H1 (cell line): ENCODE measurements around the gene RAB36. TPM values are rescaled to one million over a fixed set of nuclear protein-coding genes. Genes with fewer than 3 reads are reported as not detected.

Experiments
- CTCF ChIA-PET: fragments of 300-600 bp; sonication (Branson Sonifier 250); formaldehyde crosslinking; loops from one replicate; lab custom pipeline; 2021; ENCODE audit not compliant: partially characterized antibody; lab: Charles Lee
- POLR2A ChIA-PET: fragments of 300-600 bp; sonication (Branson Sonifier 250); formaldehyde crosslinking; loops from one replicate; lab custom pipeline; 2021; ENCODE audit warnings: inconsistent platforms; ENCODE audit not compliant: partially characterized antibody; lab: Charles Lee
- DNase-seq, 2 experiments: peaks; one replicate each; pipeline versions ENCODE4 v3.0.0 to v3.0.0-alpha.2; 2010 to 2022; ENCODE audit warnings: low spot score in 2 of 2, low read depth in 1 of 2, mixed read lengths in 1 of 2
- FAIRE-seq: peaks from 2 replicates; lab custom pipeline; 2011; peaks lifted over from hg19 to GRCh38; lab: Jason Lieb, UNC
- H2AFZ ChIP-seq: 2 replicates; pipeline ENCODE4 v1.8.1; 2012; ENCODE audit warnings: low read length, inconsistent platforms
- H2AK5ac ChIP-seq: 2 replicates; pipeline ENCODE4 v1.6.1; 2013; ENCODE audit warnings: low read depth, low read length
- H2BK120ac ChIP-seq: replicated peaks from 2 replicates; pipeline ENCODE3; 2013; ENCODE audit warnings: low read depth, low read length, inconsistent platforms
- H2BK12ac ChIP-seq: 2 replicates; pipeline ENCODE4 v1.6.1; 2013; ENCODE audit warnings: low read depth, low read length
- H2BK15ac ChIP-seq: 2 replicates; pipeline ENCODE4 v1.6.1; 2013; ENCODE audit warnings: low read length
- H2BK20ac ChIP-seq: 2 replicates; pipeline ENCODE4 v1.6.1; 2013; ENCODE audit warnings: low read length
- H2BK5ac ChIP-seq: 2 replicates; pipeline ENCODE4 v1.6.1; 2013; ENCODE audit warnings: low read depth, low read length
- H3K14ac ChIP-seq: 2 replicates; pipeline ENCODE4 v1.6.1; 2013; ENCODE audit warnings: inconsistent platforms; ENCODE audit not compliant: insufficient read length
- H3K18ac ChIP-seq: 2 replicates; pipeline ENCODE4 v1.6.1; 2013; ENCODE audit warnings: low read length; ENCODE audit errors: extremely low read depth
- H3K23ac ChIP-seq: 2 replicates; pipeline ENCODE4 v1.6.1; 2013; ENCODE audit warnings: inconsistent platforms; ENCODE audit not compliant: insufficient read length
- H3K23me2 ChIP-seq: 2 replicates; pipeline ENCODE4 v1.6.1; 2013; ENCODE audit warnings: low read depth, low read length
- H3K27ac ChIP-seq: 2 replicates; pipeline ENCODE4 v1.6.1; 2011; ENCODE audit warnings: low read depth, low read length, inconsistent platforms
- H3K27me3 ChIP-seq, 4 experiments: replicated peaks in 1 of 4; 1 replicate in 1 of 4; 2 replicates in 3 of 4; pipeline versions ENCODE4 v1.6.1 to v1.8.1; 2011 to 2013; ENCODE audit warnings: low read length in 3 of 4, mild to moderate bottlenecking in 3 of 4, inconsistent platforms in 2 of 4, mixed read lengths in 2 of 4, moderate library complexity in 1 of 4; ENCODE audit not compliant: control insufficient read depth in 3 of 4, insufficient read depth in 3 of 4; ENCODE audit errors: extremely low read depth in 1 of 4
- H3K36me3 ChIP-seq, 4 experiments: 2 replicates each; pipeline versions ENCODE4 v1.6.1 to v1.8.1; 2011 to 2013; ENCODE audit warnings: mild to moderate bottlenecking in 4 of 4, low read length in 3 of 4, moderate library complexity in 2 of 4, control low read depth in 1 of 4, inconsistent platforms in 1 of 4; ENCODE audit not compliant: insufficient read depth in 4 of 4, control insufficient read depth in 2 of 4
- H3K4ac ChIP-seq: replicated peaks from 2 replicates; pipeline ENCODE3; 2013; ENCODE audit warnings: low read length, low read depth, mixed read lengths, inconsistent platforms; ENCODE audit not compliant: insufficient read length
- H3K4me1 ChIP-seq, 4 experiments: replicated peaks in 1 of 4; 1 replicate in 1 of 4; 2 replicates in 3 of 4; pipeline versions ENCODE4 v1.6.1 to v1.8.1; 2011 to 2013; ENCODE audit warnings: low read length in 3 of 4, inconsistent platforms in 2 of 4, mixed read lengths in 1 of 4; ENCODE audit not compliant: insufficient read depth in 4 of 4, control insufficient read depth in 3 of 4
- H3K4me2 ChIP-seq, 2 experiments: 2 replicates each; pipeline versions ENCODE4 v1.6.1 to v1.8.1; 2011 to 2013; ENCODE audit warnings: low read depth in 2 of 2, low read length in 2 of 2, control low read depth in 1 of 2, inconsistent platforms in 1 of 2, mild to moderate bottlenecking in 1 of 2; ENCODE audit not compliant: insufficient read depth in 1 of 2
- H3K4me3 ChIP-seq, 4 experiments: fragments of 200-600, 300-600 bp in 1 of 4; sonication (generic), shearing (Covaris generic), sonication (Bioruptor Twin) in 1 of 4; 2 replicates each; pipeline versions ENCODE4 v1.5.1 to v1.8.1; 2011 to 2016; ENCODE audit warnings: low read length in 4 of 4, low read depth in 3 of 4, control low read depth in 2 of 4, inconsistent platforms in 2 of 4, mild to moderate bottlenecking in 2 of 4, mixed read lengths in 1 of 4, moderate library complexity in 1 of 4; ENCODE audit not compliant: insufficient read depth in 2 of 4; ENCODE audit errors: extremely low read depth in 1 of 4
- H3K56ac ChIP-seq: replicated peaks from 2 replicates; pipeline ENCODE3; 2013; ENCODE audit warnings: low read depth, mild to moderate bottlenecking, mixed read lengths, low read length, inconsistent platforms; ENCODE audit not compliant: insufficient read length
- H3K79me1 ChIP-seq: 2 replicates; pipeline ENCODE4 v1.6.1; 2013; ENCODE audit warnings: low read depth, low read length, control low read depth
- H3K79me2 ChIP-seq, 2 experiments: 2 replicates each; pipeline versions ENCODE4 v1.6.1 to v1.8.1; 2012 to 2013; ENCODE audit warnings: low read length in 2 of 2, mild to moderate bottlenecking in 2 of 2, inconsistent platforms in 1 of 2; ENCODE audit not compliant: insufficient read depth in 2 of 2, control insufficient read depth in 1 of 2
- H3K9ac ChIP-seq, 4 experiments: replicated peaks in 1 of 4; 1 replicate in 1 of 4; 2 replicates in 3 of 4; pipeline versions ENCODE4 v1.6.1 to v1.8.1; 2011 to 2013; ENCODE audit warnings: low read depth in 3 of 4, low read length in 3 of 4, control low read depth in 2 of 4, mild to moderate bottlenecking in 2 of 4, moderate library complexity in 2 of 4, inconsistent platforms in 1 of 4; ENCODE audit errors: extremely low read depth in 1 of 4
- H3K9me3 ChIP-seq, 2 experiments: 2 replicates each; pipeline versions ENCODE4 v1.6.1 to v1.8.1; 2012 to 2013; ENCODE audit warnings: mild to moderate bottlenecking in 2 of 2, moderate library complexity in 2 of 2, control low read depth in 1 of 2, inconsistent platforms in 1 of 2, low read depth in 1 of 2, low read length in 1 of 2, mixed read lengths in 1 of 2; ENCODE audit not compliant: insufficient read depth in 2 of 2
- H4K20me1 ChIP-seq, 2 experiments: replicated peaks in 1 of 2; 2 replicates each; pipeline versions ENCODE3 to v1.8.1; 2011 to 2013; ENCODE audit warnings: inconsistent platforms in 2 of 2, low read length in 2 of 2, mild to moderate bottlenecking in 1 of 2; ENCODE audit not compliant: insufficient read depth in 2 of 2, control insufficient read depth in 1 of 2
- H4K5ac ChIP-seq: 2 replicates; pipeline ENCODE4 v1.6.1; 2013; ENCODE audit warnings: low read length, low read depth, mixed read lengths, inconsistent platforms; ENCODE audit not compliant: insufficient read length
- H4K8ac ChIP-seq: 2 replicates; pipeline ENCODE4 v1.8.0; 2013; ENCODE audit warnings: mild to moderate bottlenecking, moderate library complexity, low read length, inconsistent platforms; ENCODE audit not compliant: insufficient read depth; ENCODE audit errors: extremely low read depth
- H4K91ac ChIP-seq: replicated peaks from 2 replicates; pipeline ENCODE3; 2013; ENCODE audit warnings: low read length, mixed read lengths, inconsistent platforms; ENCODE audit not compliant: insufficient read length
- ASH2L ChIP-seq: fragments of 200-600, 300-600 bp; sonication (generic); IDR thresholded peaks from one replicate; pipeline ENCODE4 v1.7.1; 2017; ENCODE audit warnings: low read length
- CEBPB ChIP-seq: IDR thresholded peaks from 2 replicates; pipeline ENCODE4 v1.6.1; 2012; ENCODE audit warnings: low read depth, low read length
- NRF1 ChIP-seq: IDR thresholded peaks from 2 replicates; pipeline ENCODE4 v1.6.1; 2011; ENCODE audit warnings: mild to moderate bottlenecking, low read depth, low read length, improper control_type of control experiment
- RAD21 ChIP-seq, 2 experiments: IDR thresholded peaks in 1 of 2; conservative IDR thresholded peaks in 1 of 2; 2 replicates each; pipeline ENCODE4 v1.6.1; 2011; ENCODE audit warnings: low read depth in 2 of 2, low read length in 2 of 2, improper control_type of control experiment in 1 of 2, inconsistent platforms in 1 of 2, mild to moderate bottlenecking in 1 of 2, moderate library complexity in 1 of 2
- RBBP5 ChIP-seq: IDR thresholded peaks from 2 replicates; pipeline ENCODE4 v1.7.1; 2012; ENCODE audit warnings: low read depth, mild to moderate bottlenecking, inconsistent platforms, low read length, moderate library complexity, borderline replicate concordance
- RXRA ChIP-seq: IDR thresholded peaks from 2 replicates; pipeline ENCODE4 v1.6.1; 2011; ENCODE audit warnings: low read depth, mild to moderate bottlenecking, low read length, moderate library complexity; ENCODE audit not compliant: insufficient read depth
- SAP30 ChIP-seq: fragments of 300-600 bp; sonication (generic); IDR thresholded peaks from 2 replicates; pipeline ENCODE4 v1.7.1; 2012; ENCODE audit warnings: low read length, moderate library complexity, mild to moderate bottlenecking, inconsistent platforms; ENCODE audit not compliant: insufficient read depth, insufficient replicate concordance
- YY1 ChIP-seq: IDR thresholded peaks from 2 replicates; pipeline ENCODE4 v1.6.1; 2011; ENCODE audit warnings: low read depth, mild to moderate bottlenecking, low read length
- WGBS, 2 experiments: shearing (Covaris generic) in 1 of 2; methylation state at CpG; one replicate each; pipeline versions ENCODE4 v1.1.6 to v1.1.7; 2013 to 2015; ENCODE audit warnings: low lambda C conversion rate in 2 of 2, mixed read lengths in 2 of 2, inconsistent platforms in 1 of 2, low coverage in 1 of 2, missing lambda C conversion rate in 1 of 2; ENCODE audit not compliant: insufficient replicate concordance in 2 of 2, insufficient coverage in 1 of 2, insufficient read length in 1 of 2; ENCODE audit errors: extremely low coverage in 1 of 2, missing lambda C conversion rate in 1 of 2; 5-methylcytosine and 5-hydroxymethylcytosine counted together
- polyA plus RNA-seq, 7 experiments: library from polyadenylated mRNA; depleted of rRNA in 3 of 7; stranded (reverse) in 5 of 7; unstranded in 2 of 7; fragments of >200 nt in 5 of 7; fragments of 200-250 nt in 2 of 7; gene quantifications; 1 replicate in 5 of 7; 2 replicates in 1 of 7; 4 replicates in 1 of 7; pipeline versions ENCODE4 v1.2.1 to v1.2.3, GENCODE V29; 2011 to 2013; ENCODE audit warnings: missing spikeins in 2 of 7, mixed read lengths in 2 of 7
- total RNA-seq: library from RNA; stranded (reverse); fragmentation: NEBNext Ultra II Directional; extraction: Animal tissue kit (Norgen Biotek cat#: 25700); gene quantifications from 2 replicates; pipeline ENCODE4 v1.2.1, GENCODE V29; 2021

The RAB36 gene
- total and polyA plus RNA-seq, 2 of the 8 experiments (the other 6 are each of a cell fraction or from before 2014, with no cell fraction given): 1.0 to 1.5 TPM

GRCh38 chr22:23158516-23159290 is 13.4 kb downstream of the RAB36 start:
- 0 out of 2 replicates have a peak overlapping the region, but pooled peaks have one; percentile 39 for H2BK12ac ChIP-seq
- no peaks in the 10 kb centered on the region for H3K79me2 ChIP-seq

More at GRCh38 chr22:23158516-23159290, 13.4 kb downstream of the RAB36 start:
- Histone ChIP-seq H4K20me1 (no peaks in the 10 kb centered on the region), H3K4ac (no peak overlapping the region), H2BK5ac (no peak overlapping the region), H3K4me3 (no peak overlapping the region), H3K9ac (no peak overlapping the region), H3K56ac (no peak overlapping the region), H3K36me3 (no peaks in the 10 kb centered on the region), H3K23me2 (0 out of 2 replicates have a peak, but pooled peaks cover 2% of the 10 kb centered on the region), H4K8ac (no peak overlapping the region; the same call in 1 of the 2 replicates), H3K23ac (no peak overlapping the region), H2BK120ac (no peak overlapping the region)
- WGBS, 2 experiments: 96% methylated on average over 14 of the region's 14 CpGs; no CpG with 5 or more reads in 1 of the 2 experiments
- TF ChIP-seq ASH2L: no peak
- no peak for TF ChIP-seq RXRA
- TF ChIP-seq RBBP5: no peak
- TF ChIP-seq SAP30: no peak
- no peak for TF ChIP-seq RAD21 (IDR thresholded peaks at IDR 0.05 in 1 of 2, conservative IDR thresholded peaks at IDR 0.05 in 1 of 2; ENCODE audit: low read depth in 2 of 2, low read length in 2 of 2)
- TF ChIP-seq YY1: no peak
- no peak for TF ChIP-seq NRF1
- no peak for TF ChIP-seq CEBPB
- TF ChIP-seq, all 59 proteins: peak for 0
- POLR2A ChIA-PET: no interaction called here
- H4K5ac ChIP-seq: no peak overlapping the region
- no peaks in the 10 kb centered on the region for H3K27me3 ChIP-seq
- 0 out of 2 replicates have a peak overlapping the region, but pooled peaks have one; percentile 10 for H2BK20ac ChIP-seq
- no peaks in the 10 kb centered on the region for H3K79me1 ChIP-seq
- CTCF ChIA-PET: interaction anchor here (1.1 to 4.1 kb wide), 5 partner anchors 13 to 137 kb away, joined by 3 to 42 read pairs (median 7); no protein-coding TSS in a partner anchor
- no peaks in the 10 kb centered on the region for H3K9me3 ChIP-seq
- 0 out of 2 replicates have a peak overlapping the region, but pooled peaks have one; percentile 33 for H2AK5ac ChIP-seq
- H4K91ac ChIP-seq: no peak overlapping the region
- H3K14ac ChIP-seq: no peak overlapping the region
- H3K4me2 ChIP-seq: no peak overlapping the region
- H3K18ac ChIP-seq: no peak overlapping the region; the same call in none of the 2 replicates
- no peak overlapping the region for H2AFZ ChIP-seq
- FAIRE-seq (no peak), DNase-seq (no peak)
- peak overlapping the region; percentile 81; the same call in 1 of the 2 replicates for H2BK15ac ChIP-seq
- H3K4me1 ChIP-seq: peaks cover 0 to 17% (median 7%) of the 10 kb centered on the region in 4 experiments; a peak in 3 of 7 replicates
- no peak overlapping the region for H3K27ac ChIP-seq
